ENCODE measurements around the gene PSMG2.

PSMG2 gene, protein sequence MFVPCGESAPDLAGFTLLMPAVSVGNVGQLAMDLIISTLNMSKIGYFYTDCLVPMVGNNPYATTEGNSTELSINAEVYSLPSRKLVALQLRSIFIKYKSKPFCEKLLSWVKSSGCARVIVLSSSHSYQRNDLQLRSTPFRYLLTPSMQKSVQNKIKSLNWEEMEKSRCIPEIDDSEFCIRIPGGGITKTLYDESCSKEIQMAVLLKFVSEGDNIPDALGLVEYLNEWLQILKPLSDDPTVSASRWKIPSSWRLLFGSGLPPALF

DNA sequence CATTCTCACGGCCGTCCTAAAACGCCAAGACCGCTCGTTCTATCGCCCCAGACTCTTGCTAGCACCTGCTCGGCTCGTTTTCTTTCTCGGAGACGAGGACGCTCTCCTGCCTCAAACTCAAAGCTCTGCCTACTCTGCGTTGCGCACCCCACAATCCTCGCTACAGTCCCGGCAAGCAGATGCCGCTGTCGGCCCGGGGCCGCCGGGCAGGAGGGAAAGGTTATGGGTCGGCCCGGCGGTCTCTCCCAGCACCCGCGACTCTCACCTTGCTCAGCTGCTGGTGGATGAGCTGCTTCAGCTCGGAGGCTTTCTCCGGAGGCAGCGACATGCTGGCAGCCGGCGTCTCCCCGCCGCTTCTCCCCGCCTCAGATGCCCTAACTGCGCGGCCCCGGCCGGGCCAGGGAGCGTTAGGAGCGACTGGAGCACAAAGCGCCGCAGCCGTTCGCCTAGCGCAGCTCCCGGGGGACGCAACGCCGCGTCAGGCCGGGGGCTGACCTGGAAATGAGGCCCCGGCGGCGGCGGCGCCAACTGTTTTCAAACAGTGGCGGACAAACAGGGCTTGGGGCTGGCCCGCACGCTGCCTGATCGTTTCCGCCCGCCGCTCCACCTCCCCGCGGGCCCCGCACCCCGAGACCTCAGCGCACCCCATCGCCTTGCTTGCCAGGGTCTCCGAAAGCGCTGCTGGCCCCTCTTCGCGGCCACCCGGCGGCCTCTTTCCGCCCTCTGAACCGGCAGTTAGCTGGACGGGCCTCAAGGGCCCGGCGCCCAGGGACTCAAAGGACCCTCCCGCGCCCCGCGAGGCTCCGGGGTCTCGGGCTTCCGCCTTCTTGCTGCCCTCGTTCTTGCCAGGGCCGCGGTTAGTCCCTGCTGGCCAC, at the start of gene PSMG2, which contains the start of gene CEP76:
Gene PSMG2 (plus strand): TSS at position 822 of the 875 bp plus-strand sequence. CDS start 66 bp downstream, outside the sequence.
Gene CEP76 (minus strand): TSS at position 503 of the 875 bp plus-strand sequence. CDS start 175 bp downstream, at position 328.
- H2AFZ ChIP-seq (ENCODE audit: low read length), result peak within 1 kb of the TSS; percentile 97
- H4K20me1 ChIP-seq (ENCODE audit: insufficient read depth, low read length, poor library complexity, severe bottlenecking), result peaks cover 54% of the 10 kb centered on the region

DNA sequence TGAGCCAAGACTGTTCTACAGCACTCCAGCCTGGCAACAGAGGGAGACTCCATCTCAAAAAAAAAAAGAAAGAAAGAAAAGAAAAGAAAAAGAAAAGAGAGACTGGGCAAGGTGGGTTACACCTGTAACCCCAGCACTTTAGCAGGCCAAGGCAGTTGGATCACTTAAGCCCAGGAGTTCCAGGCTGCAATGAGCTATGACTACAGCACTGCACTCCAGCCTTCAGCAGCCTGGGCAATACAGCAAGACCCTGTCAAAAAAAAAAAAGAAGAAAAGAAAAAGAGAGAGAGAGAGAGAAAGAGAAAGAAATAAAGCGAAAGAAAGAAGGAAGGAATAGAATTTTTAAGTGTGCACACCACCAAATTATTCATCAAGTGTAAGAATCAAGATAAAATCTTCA, 47.9 kb upstream of the PSMG2 start:
- no peak overlapping the region for H3K4me2 ChIP-seq (ENCODE audit: low read depth, low read length, poor library complexity, severe bottlenecking)
- no peak for TF ChIP-seq EZH2phosphoT487 (IDR thresholded peaks at IDR 0.05; ENCODE audit: borderline replicate concordance)
- TF ChIP-seq, protein P1, sequence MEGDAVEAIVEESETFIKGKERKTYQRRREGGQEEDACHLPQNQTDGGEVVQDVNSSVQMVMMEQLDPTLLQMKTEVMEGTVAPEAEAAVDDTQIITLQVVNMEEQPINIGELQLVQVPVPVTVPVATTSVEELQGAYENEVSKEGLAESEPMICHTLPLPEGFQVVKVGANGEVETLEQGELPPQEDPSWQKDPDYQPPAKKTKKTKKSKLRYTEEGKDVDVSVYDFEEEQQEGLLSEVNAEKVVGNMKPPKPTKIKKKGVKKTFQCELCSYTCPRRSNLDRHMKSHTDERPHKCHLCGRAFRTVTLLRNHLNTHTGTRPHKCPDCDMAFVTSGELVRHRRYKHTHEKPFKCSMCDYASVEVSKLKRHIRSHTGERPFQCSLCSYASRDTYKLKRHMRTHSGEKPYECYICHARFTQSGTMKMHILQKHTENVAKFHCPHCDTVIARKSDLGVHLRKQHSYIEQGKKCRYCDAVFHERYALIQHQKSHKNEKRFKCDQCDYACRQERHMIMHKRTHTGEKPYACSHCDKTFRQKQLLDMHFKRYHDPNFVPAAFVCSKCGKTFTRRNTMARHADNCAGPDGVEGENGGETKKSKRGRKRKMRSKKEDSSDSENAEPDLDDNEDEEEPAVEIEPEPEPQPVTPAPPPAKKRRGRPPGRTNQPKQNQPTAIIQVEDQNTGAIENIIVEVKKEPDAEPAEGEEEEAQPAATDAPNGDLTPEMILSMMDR (conservative IDR thresholded peaks at IDR 0.05; ENCODE audit: low read length), result no peak

More for the DNA sequence above, at the start of gene PSMG2, which contains the start of gene CEP76:
- no peak for TF ChIP-seq EZH2phosphoT487 (IDR thresholded peaks at IDR 0.05; ENCODE audit: borderline replicate concordance)
- TF ChIP-seq, protein P1 (conservative IDR thresholded peaks at IDR 0.05; ENCODE audit: low read length), result no peak
- peak within 1 kb of the TSS; percentile 93 for H3K9ac ChIP-seq (ENCODE audit: low read depth, low read length, poor library complexity, severe bottlenecking)
- H3K4me3 ChIP-seq (ENCODE audit: low read length, poor library complexity, severe bottlenecking), result peak within 1 kb of the TSS; percentile 98
- peak within 1 kb of the TSS; percentile 100 for H3K4me2 ChIP-seq (ENCODE audit: low read depth, low read length, poor library complexity, severe bottlenecking)
- peaks cover 6% of the 10 kb centered on the region for H3K27me3 ChIP-seq (ENCODE audit: insufficient read depth, low read length, poor library complexity, severe bottlenecking)
- peaks cover 23% of the 10 kb centered on the region for H3K36me3 ChIP-seq (ENCODE audit: insufficient read depth, low read length)
- no peaks in the 10 kb centered on the region for H3F3A ChIP-seq (ENCODE audit: low read depth)
- no peaks in the 10 kb centered on the region for H3K9me3 ChIP-seq (ENCODE audit: insufficient read depth, low read depth, low read length)
- H3K79me2 ChIP-seq (ENCODE audit: insufficient read depth, low read length), result peaks cover 94% of the 10 kb centered on the region
- H3K9me2 ChIP-seq (replicated peaks; ENCODE audit: low read depth, low read length), result no peaks in the 10 kb centered on the region
- H3K4me1 ChIP-seq (ENCODE audit: insufficient read depth, low read length, poor library complexity, severe bottlenecking), result peaks cover 56% of the 10 kb centered on the region

DNA sequence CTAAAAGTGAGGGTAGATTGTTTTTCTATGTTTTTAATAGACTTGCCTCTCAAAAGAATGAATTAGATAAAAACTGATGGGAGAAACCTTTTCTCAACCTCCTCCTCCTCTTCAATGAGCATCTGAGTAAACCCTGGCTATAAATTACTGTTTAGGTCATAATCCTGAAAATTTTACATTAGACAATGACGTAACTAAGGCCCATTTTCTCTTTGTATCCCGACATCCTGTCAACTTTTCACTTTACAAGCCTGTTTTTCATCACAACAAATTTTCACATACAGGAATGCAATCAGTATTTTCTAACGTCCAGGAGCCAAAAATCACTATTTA, 46.3 kb upstream of the PSMG2 start:
- TF ChIP-seq EZH2phosphoT487 (IDR thresholded peaks at IDR 0.05; ENCODE audit: borderline replicate concordance), result no peak
- TF ChIP-seq, protein P1 (conservative IDR thresholded peaks at IDR 0.05; ENCODE audit: low read length), result no peak
- Histone ChIP-seq H3K79me2 (ENCODE audit: insufficient read depth, low read length) (no peaks in the 10 kb centered on the region), H3K4me2 (ENCODE audit: low read depth, low read length, poor library complexity, severe bottlenecking) (no peak overlapping the region), H3K9ac (ENCODE audit: low read depth, low read length, poor library complexity, severe bottlenecking) (no peak overlapping the region), H3K27me3 (ENCODE audit: insufficient read depth, low read length, poor library complexity, severe bottlenecking) (peaks cover 5% of the 10 kb centered on the region), H3F3A (ENCODE audit: low read depth) (no peaks in the 10 kb centered on the region), H3K9me2 (replicated peaks; ENCODE audit: low read depth, low read length) (no peaks in the 10 kb centered on the region), H3K36me3 (ENCODE audit: insufficient read depth, low read length) (no peaks in the 10 kb centered on the region), H4K20me1 (ENCODE audit: insufficient read depth, low read length, poor library complexity, severe bottlenecking) (no peaks in the 10 kb centered on the region), H2AFZ (ENCODE audit: low read length) (no peak overlapping the region), H3K9me3 (ENCODE audit: insufficient read depth, low read depth, low read length) (no peaks in the 10 kb centered on the region), H3K4me3 (ENCODE audit: low read length, poor library complexity, severe bottlenecking) (no peak overlapping the region), H3K4me1 (ENCODE audit: insufficient read depth, low read length, poor library complexity, severe bottlenecking) (no peaks in the 10 kb centered on the region)

More for the DNA sequence above, 47.9 kb upstream of the PSMG2 start:
- H3K36me3 ChIP-seq (ENCODE audit: insufficient read depth, low read length), result no peaks in the 10 kb centered on the region
- H3K4me1 ChIP-seq (ENCODE audit: insufficient read depth, low read length, poor library complexity, severe bottlenecking), result no peaks in the 10 kb centered on the region
- no peak overlapping the region for H3K4me3 ChIP-seq (ENCODE audit: low read length, poor library complexity, severe bottlenecking)
- no peaks in the 10 kb centered on the region for H3F3A ChIP-seq (ENCODE audit: low read depth)
- H3K9ac ChIP-seq (ENCODE audit: low read depth, low read length, poor library complexity, severe bottlenecking), result no peak overlapping the region
- H4K20me1 ChIP-seq (ENCODE audit: insufficient read depth, low read length, poor library complexity, severe bottlenecking), result no peaks in the 10 kb centered on the region
- H3K9me3 ChIP-seq (ENCODE audit: insufficient read depth, low read depth, low read length), result no peaks in the 10 kb centered on the region
- no peaks in the 10 kb centered on the region for H3K9me2 ChIP-seq (replicated peaks; ENCODE audit: low read depth, low read length)
- H3K27me3 ChIP-seq (ENCODE audit: insufficient read depth, low read length, poor library complexity, severe bottlenecking), result peaks cover 5% of the 10 kb centered on the region
- H2AFZ ChIP-seq (ENCODE audit: low read length), result no peak overlapping the region
- no peaks in the 10 kb centered on the region for H3K79me2 ChIP-seq (ENCODE audit: insufficient read depth, low read length)

All from Loucy (cell line).